Keratinocyte (primary cell): ENCODE data around the gene CSMD2.

Experiments
- EZH2 ChIP-seq: IDR thresholded peaks from one replicate; pipeline ENCODE4 v1.6.1; 2012; ENCODE audit warnings: inconsistent platforms, mild to moderate bottlenecking, low read length, moderate library complexity
- TF ChIP-seq, protein P1 (sequence below), 3 experiments: IDR thresholded peaks in 1 of 3; conservative IDR thresholded peaks in 1 of 3; optimal IDR thresholded peaks in 1 of 3; 2 replicates in 2 of 3; 3 replicates in 1 of 3; pipeline versions ENCODE3 to v1.5.1; 2011; ENCODE audit warnings: low read length in 3 of 3, mild to moderate bottlenecking in 3 of 3, moderate library complexity in 2 of 3, control low read depth in 1 of 3, inconsistent platforms in 1 of 3; ENCODE audit not compliant: insufficient read depth in 2 of 3; ENCODE audit errors: extremely low read depth in 1 of 3

DNA sequence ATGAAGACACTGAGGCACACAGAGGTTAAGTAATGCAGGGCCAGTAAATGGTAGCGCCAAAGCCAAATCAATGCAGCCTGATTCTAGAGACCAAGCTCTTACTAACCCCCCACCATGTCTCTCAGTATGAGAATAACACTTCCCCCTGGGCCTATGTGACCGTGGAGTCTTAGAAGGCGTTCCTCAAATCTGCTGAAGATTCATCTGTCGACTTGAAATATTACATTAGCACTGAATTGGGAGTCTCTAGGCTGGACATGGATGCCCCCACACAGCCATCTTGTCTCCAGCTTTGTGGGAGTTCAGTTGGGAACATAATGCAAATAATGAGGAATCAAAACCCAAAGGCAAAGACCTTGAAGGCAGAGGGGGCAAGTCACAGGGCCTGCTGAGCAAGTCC lies 419.1 kb downstream of the CSMD2 start:
- TF ChIP-seq, protein P1, sequence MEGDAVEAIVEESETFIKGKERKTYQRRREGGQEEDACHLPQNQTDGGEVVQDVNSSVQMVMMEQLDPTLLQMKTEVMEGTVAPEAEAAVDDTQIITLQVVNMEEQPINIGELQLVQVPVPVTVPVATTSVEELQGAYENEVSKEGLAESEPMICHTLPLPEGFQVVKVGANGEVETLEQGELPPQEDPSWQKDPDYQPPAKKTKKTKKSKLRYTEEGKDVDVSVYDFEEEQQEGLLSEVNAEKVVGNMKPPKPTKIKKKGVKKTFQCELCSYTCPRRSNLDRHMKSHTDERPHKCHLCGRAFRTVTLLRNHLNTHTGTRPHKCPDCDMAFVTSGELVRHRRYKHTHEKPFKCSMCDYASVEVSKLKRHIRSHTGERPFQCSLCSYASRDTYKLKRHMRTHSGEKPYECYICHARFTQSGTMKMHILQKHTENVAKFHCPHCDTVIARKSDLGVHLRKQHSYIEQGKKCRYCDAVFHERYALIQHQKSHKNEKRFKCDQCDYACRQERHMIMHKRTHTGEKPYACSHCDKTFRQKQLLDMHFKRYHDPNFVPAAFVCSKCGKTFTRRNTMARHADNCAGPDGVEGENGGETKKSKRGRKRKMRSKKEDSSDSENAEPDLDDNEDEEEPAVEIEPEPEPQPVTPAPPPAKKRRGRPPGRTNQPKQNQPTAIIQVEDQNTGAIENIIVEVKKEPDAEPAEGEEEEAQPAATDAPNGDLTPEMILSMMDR (optimal IDR thresholded peaks at IDR 0.05 in 1 of 3, IDR thresholded peaks at IDR 0.05 in 1 of 3, conservative IDR thresholded peaks at IDR 0.05 in 1 of 3; ENCODE audit: extremely low read depth in 1 of 3, insufficient read depth in 2 of 3, low read length in 3 of 3): no peak
- TF ChIP-seq EZH2: no peak
